Mesenteric fat pad (tissue), 1 donor: ENCODE measurements around the gene PADI3. TPM values are rescaled to one million over a fixed set of nuclear protein-coding genes. Genes with fewer than 3 reads are reported as not detected.

ENCODE experiments used
- DNase-seq: peaks from one replicate; pipeline ENCODE4 v3.0.0-alpha.2; 2020; ENCODE audit warnings: low spot score
- total RNA-seq: library from RNA; stranded (reverse); fragmentation: NEBNext Ultra II Directional; extraction: Animal tissue kit (Norgen Biotek cat#: 25700); gene quantifications from one replicate; pipeline ENCODE4 v1.2.1, GENCODE V29; 2021
- donor health status: DM: yes; HTN: yes; CAD: no.

PADI3 gene
- total RNA-seq, 1 donor from 2014 or later = not detected

GRCh38 chr1:17272066-17272465, 23.2 kb downstream of the PADI3 start:
- no peak for DNase-seq

GRCh38 chr1:17272646-17273045, 23.7 kb downstream of the PADI3 start:
- DNase-seq = no peak

- no peak for DNase-seq
Observed at GRCh38 chr1:17273096-17273495, 24.2 kb downstream of the PADI3 start.

GRCh38 chr1:17274186-17275170, 25.6 kb downstream of the PADI3 start:
- DNase-seq = no peak

- DNase-seq = no peak
Observed at GRCh38 chr1:17276568-17276967, 27.7 kb downstream of the PADI3 start.

- no peak for DNase-seq
Observed at GRCh38 chr1:17277511-17278159, 28.7 kb downstream of the PADI3 start.

- DNase-seq = no peak
Observed at GRCh38 chr1:17278996-17279830, 30.3 kb downstream of the PADI3 start.

GRCh38 chr1:17280436-17280835, 31.5 kb downstream of the PADI3 start:
- DNase-seq = no peak

- no peak for DNase-seq
Observed at GRCh38 chr1:17280894-17281293, 32.0 kb downstream of the PADI3 start.

- DNase-seq = no peak
Observed at GRCh38 chr1:17281775-17282181, 32.9 kb downstream of the PADI3 start.

GRCh38 chr1:17282836-17283235, 33.9 kb downstream of the PADI3 start:
- no peak for DNase-seq

- no peak for DNase-seq
Observed at GRCh38 chr1:17286646-17287045, 37.7 kb downstream of the PADI3 start.

- DNase-seq = no peak
Observed at GRCh38 chr1:17287130-17287776, 38.4 kb downstream of the PADI3 start.

- DNase-seq = no peak
Observed at GRCh38 chr1:17289721-17290120, 40.8 kb downstream of the PADI3 start.

- DNase-seq = no peak
Observed at GRCh38 chr1:17290553-17290952, 41.7 kb downstream of the PADI3 start.

- no peak for DNase-seq
Observed at GRCh38 chr1:17292299-17293160, 43.6 kb downstream of the PADI3 start.

GRCh38 chr1:17293681-17294425, 45.0 kb downstream of the PADI3 start:
- no peak for DNase-seq

GRCh38 chr1:17295292-17295691, 46.4 kb downstream of the PADI3 start:
- no peak for DNase-seq

- DNase-seq = no peak
Observed at GRCh38 chr1:17296086-17296485, 47.2 kb downstream of the PADI3 start.
